Endothelial cell of umbilical vein (primary cell): ENCODE measurements around the gene LRRC61.
"Not testable (repeated sequence)": the region's sequence is repeated elsewhere in the genome, so short reads cannot be mapped to it uniquely, and the experiment has no call there.

Experiments used
- CTCF ChIP-seq, 2 donors: IDR thresholded peaks; 1 replicate in 1 of 2; 2 replicates in 1 of 2; pipeline ENCODE4 v1.5.1; 2011; ENCODE audit warnings: low read length in 2 of 2, mild to moderate bottlenecking in 2 of 2, moderate library complexity in 2 of 2, control low read depth in 1 of 2, inconsistent platforms in 1 of 2, low read depth in 1 of 2; ENCODE audit not compliant: insufficient read depth in 1 of 2; ENCODE audit errors: extremely low read depth in 1 of 2
- EZH2 ChIP-seq: IDR thresholded peaks from 2 replicates; pipeline ENCODE4 v1.6.1; 2012; ENCODE audit warnings: borderline replicate concordance, low read depth, mild to moderate bottlenecking, moderate library complexity, low read length, inconsistent platforms; ENCODE audit not compliant: severe bottlenecking
- JUN ChIP-seq: IDR thresholded peaks from 2 replicates; pipeline ENCODE4 v1.6.1; 2011; ENCODE audit warnings: borderline replicate concordance, low read depth; ENCODE audit not compliant: insufficient read length, insufficient read depth
- MAX ChIP-seq: IDR thresholded peaks from 2 replicates; pipeline ENCODE4 v1.6.1; 2011; ENCODE audit not compliant: insufficient read depth, insufficient read length
- MYC ChIP-seq: IDR thresholded peaks from one replicate; pipeline ENCODE4 v1.6.1; 2011; ENCODE audit warnings: mild to moderate bottlenecking, low read depth, low read length
- POLR2A ChIP-seq: IDR thresholded peaks from 2 replicates; pipeline ENCODE4 v1.6.1; 2012; ENCODE audit warnings: low read depth, mild to moderate bottlenecking, control low read depth, low read length
- POLR2AphosphoS5 ChIP-seq: IDR thresholded peaks from 2 replicates; pipeline ENCODE4 v1.6.1; 2012; ENCODE audit warnings: low read depth, mild to moderate bottlenecking, control low read depth, low read length, moderate library complexity; ENCODE audit not compliant: insufficient read depth

GRCh38 chr7:150278383-150278782, 44.8 kb upstream of the LRRC61 start:
- TF ChIP-seq CTCF (IDR thresholded peaks at IDR 0.05; ENCODE audit: extremely low read depth in 1 of 2, insufficient read depth in 1 of 2, low read depth in 1 of 2, low read length in 2 of 2); EZH2; MAX; POLR2AphosphoS5; POLR2A; MYC; JUN: not testable (repeated sequence)
